ENCODE measurements around the gene AP2A1. TPM values are rescaled to one million over a fixed set of nuclear protein-coding genes. Genes with fewer than 3 reads are reported as not detected.

Gene AP2A1
- total and polyA plus RNA-seq, 10 of the 15 experiments (the other 5 are each of a cell fraction or from before 2014, with no cell fraction given): 0.68 to 78.8 (median 33.8) TPM

GRCh38 chr19:49809160-49809940 is 42.5 kb downstream of the AP2A1 start (continued):
- TF ChIP-seq, protein P1, sequence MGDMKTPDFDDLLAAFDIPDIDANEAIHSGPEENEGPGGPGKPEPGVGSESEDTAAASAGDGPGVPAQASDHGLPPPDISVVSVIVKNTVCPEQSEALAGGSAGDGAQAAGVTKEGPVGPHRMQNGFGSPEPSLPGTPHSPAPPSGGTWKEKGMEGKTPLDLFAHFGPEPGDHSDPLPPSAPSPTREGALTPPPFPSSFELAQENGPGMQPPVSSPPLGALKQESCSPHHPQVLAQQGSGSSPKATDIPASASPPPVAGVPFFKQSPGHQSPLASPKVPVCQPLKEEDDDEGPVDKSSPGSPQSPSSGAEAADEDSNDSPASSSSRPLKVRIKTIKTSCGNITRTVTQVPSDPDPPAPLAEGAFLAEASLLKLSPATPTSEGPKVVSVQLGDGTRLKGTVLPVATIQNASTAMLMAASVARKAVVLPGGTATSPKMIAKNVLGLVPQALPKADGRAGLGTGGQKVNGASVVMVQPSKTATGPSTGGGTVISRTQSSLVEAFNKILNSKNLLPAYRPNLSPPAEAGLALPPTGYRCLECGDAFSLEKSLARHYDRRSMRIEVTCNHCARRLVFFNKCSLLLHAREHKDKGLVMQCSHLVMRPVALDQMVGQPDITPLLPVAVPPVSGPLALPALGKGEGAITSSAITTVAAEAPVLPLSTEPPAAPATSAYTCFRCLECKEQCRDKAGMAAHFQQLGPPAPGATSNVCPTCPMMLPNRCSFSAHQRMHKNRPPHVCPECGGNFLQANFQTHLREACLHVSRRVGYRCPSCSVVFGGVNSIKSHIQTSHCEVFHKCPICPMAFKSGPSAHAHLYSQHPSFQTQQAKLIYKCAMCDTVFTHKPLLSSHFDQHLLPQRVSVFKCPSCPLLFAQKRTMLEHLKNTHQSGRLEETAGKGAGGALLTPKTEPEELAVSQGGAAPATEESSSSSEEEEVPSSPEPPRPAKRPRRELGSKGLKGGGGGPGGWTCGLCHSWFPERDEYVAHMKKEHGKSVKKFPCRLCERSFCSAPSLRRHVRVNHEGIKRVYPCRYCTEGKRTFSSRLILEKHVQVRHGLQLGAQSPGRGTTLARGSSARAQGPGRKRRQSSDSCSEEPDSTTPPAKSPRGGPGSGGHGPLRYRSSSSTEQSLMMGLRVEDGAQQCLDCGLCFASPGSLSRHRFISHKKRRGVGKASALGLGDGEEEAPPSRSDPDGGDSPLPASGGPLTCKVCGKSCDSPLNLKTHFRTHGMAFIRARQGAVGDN (IDR thresholded peaks at IDR 0.05): 0 out of 2 replicates have a peak, but pooled peaks have one; percentile 34
- TF ChIP-seq LARP7 (IDR thresholded peaks at IDR 0.05): peak; percentile 76; the same call in 1 of the 2 replicates

GRCh38 chr19:49809941-49810389 is 43.2 kb downstream of the AP2A1 start:
- Histone ChIP-seq H3K4me2 (ENCODE audit: control insufficient read depth, insufficient read depth) (peak overlapping the region; percentile 87; the same call in 1 of the 2 replicates), H3K9ac (ENCODE audit: control insufficient read depth, insufficient read depth, low read length) (no peak overlapping the region), H3K27me3 (replicated peaks in 1 of 2; ENCODE audit: control insufficient read depth in 2 of 2, insufficient read depth in 2 of 2, low read length in 1 of 2) (no peaks in the 10 kb centered on the region), H3K4me1 (ENCODE audit: control insufficient read depth, insufficient read depth, low read length) (peaks cover 7% of the 10 kb centered on the region; the same call in 1 of the 2 replicates), H3K4me3 (no peak overlapping the region), H3K36me3 (ENCODE audit: control insufficient read depth in 2 of 2, insufficient read depth in 2 of 2, low read length in 1 of 2) (peaks cover 0 to 1% of the 10 kb centered on the region in 2 experiments; a peak in 3 of 4 replicates), H4K20me1 (ENCODE audit: control insufficient read depth, insufficient read depth) (no peaks in the 10 kb centered on the region), H3K9me3 (replicated peaks; ENCODE audit: control insufficient read depth, insufficient read depth, low read length) (no peaks in the 10 kb centered on the region), H3K79me2 (ENCODE audit: control insufficient read depth, insufficient read depth, low read length) (no peaks in the 10 kb centered on the region), H3K27ac (ENCODE audit: control insufficient read depth, insufficient read depth) (no peak overlapping the region), H2AFZ (ENCODE audit: control insufficient read depth, low read depth, low read length) (peak overlapping the region; percentile 67; the same call in 1 of the 2 replicates)
- intact Hi-C loops (cut with micrococcal nuclease; ENCODE audit: unreplicated experiment): loop anchor here (5.0 kb wide), 1 partner anchor 43 kb away; the partner anchor contains the start of gene AP2A1
- ATAC-seq: no peak
- SMC1A ChIA-PET (ENCODE audit: uncharacterized antibody, unreplicated experiment): interaction anchor here (0.8 to 2.0 kb wide), 2 partner anchors 41 to 96 kb away, joined by 3 to 4 read pairs; partner anchors contain the start of gene PTOV1
- BruUV-seq (replicated peaks): no TSS peak
- WGBS (ENCODE audit: insufficient coverage, insufficient replicate concordance, low lambda C conversion rate, missing lambda C conversion rate): 88% methylated on average over 5 of the region's 5 CpGs
- no peak for DNase-seq (ENCODE audit: low read depth, low spot score)
- FAIRE-seq: no peak
- POLR2A ChIA-PET: interaction anchor here (0.6 to 1.4 kb wide), 4 partner anchors 43 to 146 kb away, joined by 3 to 5 read pairs (median 4); partner anchors contain the start of gene AP2A1
- in situ Hi-C loops (cut with MboI): no loop called here
- CTCF ChIA-PET: interaction anchor here (0.7 to 1.8 kb wide), 4 partner anchors 26 to 129 kb away, joined by 3 to 5 read pairs (median 4); no protein-coding TSS in a partner anchor
- RAD21 ChIA-PET (ENCODE audit: unreplicated experiment): interaction anchor here (1.3 to 1.4 kb wide), 3 partner anchors 39 to 92 kb away, joined by 3 to 4 read pairs (median 3); no protein-coding TSS in a partner anchor
- TF ChIP-seq, protein P2, sequence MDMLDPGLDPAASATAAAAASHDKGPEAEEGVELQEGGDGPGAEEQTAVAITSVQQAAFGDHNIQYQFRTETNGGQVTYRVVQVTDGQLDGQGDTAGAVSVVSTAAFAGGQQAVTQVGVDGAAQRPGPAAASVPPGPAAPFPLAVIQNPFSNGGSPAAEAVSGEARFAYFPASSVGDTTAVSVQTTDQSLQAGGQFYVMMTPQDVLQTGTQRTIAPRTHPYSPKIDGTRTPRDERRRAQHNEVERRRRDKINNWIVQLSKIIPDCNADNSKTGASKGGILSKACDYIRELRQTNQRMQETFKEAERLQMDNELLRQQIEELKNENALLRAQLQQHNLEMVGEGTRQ (IDR thresholded peaks at IDR 0.05; ENCODE audit: borderline replicate concordance, low read depth, low read length): no peak
- no peak for TF ChIP-seq ZNF384 (IDR thresholded peaks at IDR 0.05; ENCODE audit: borderline replicate concordance, low read depth, low read length)

Measured in GM12878 (cell line).